Jurkat, Clone E6-1 (cell line): ENCODE results near the gene HYAL4. TPM values are rescaled to one million over a fixed set of nuclear protein-coding genes. Genes with fewer than 3 reads are reported as not detected.
"Not testable (repeated sequence)": the region's sequence is repeated elsewhere in the genome, so short reads cannot be mapped to it uniquely, and the experiment has no call there.

Experiments
- DNase-seq: peaks from one replicate; pipeline ENCODE4 v3.0.0-alpha.2; 2011; ENCODE audit warnings: low read depth, low spot score
- H3K4me3 ChIP-seq: 2 replicates; pipeline ENCODE4 v1.5.1; 2011; ENCODE audit warnings: mild to moderate bottlenecking, low read length, control low read depth, moderate library complexity
- polyA plus RNA-seq: library from polyadenylated mRNA; unstranded; fragments of >200 nt; gene quantifications from one replicate; pipeline ENCODE4 v1.2.1, GENCODE V29; 2012; ENCODE audit warnings: missing spikeins; ENCODE audit not compliant: insufficient read length, insufficient read depth

The HYAL4 gene, protein sequence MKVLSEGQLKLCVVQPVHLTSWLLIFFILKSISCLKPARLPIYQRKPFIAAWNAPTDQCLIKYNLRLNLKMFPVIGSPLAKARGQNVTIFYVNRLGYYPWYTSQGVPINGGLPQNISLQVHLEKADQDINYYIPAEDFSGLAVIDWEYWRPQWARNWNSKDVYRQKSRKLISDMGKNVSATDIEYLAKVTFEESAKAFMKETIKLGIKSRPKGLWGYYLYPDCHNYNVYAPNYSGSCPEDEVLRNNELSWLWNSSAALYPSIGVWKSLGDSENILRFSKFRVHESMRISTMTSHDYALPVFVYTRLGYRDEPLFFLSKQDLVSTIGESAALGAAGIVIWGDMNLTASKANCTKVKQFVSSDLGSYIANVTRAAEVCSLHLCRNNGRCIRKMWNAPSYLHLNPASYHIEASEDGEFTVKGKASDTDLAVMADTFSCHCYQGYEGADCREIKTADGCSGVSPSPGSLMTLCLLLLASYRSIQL
- not detected for polyA plus RNA-seq

GRCh38 chr7:123844712-123845219 lies at the start of gene HYAL4:
HYAL4 (plus strand) TSS chr7:123845169; CDS start chr7:123868274, 23,105 bp downstream.
- no peak within 1 kb of the TSS for H3K4me3 ChIP-seq
- DNase-seq: no peak

DNA sequence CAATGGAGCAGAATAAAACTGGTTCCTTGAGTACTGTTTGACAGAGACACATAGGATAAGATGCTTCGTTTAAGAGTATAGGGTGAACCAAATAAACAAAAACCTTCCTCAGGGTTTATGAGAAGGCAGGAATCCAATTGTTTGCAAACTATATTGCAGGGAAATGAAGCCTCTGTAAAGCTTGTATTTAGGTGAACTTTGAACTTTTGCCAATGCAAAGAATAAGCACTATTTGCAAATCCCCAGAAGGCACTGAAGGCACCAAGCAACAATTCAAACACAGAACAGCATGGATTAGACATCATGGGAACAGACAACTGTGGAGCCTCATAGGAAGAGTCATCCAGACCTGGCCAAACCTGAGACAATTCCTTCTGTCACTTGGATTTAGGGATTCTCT lies 49.1 kb upstream of the HYAL4 start:
- no peak overlapping the region for H3K4me3 ChIP-seq
- no peak for DNase-seq

DNA sequence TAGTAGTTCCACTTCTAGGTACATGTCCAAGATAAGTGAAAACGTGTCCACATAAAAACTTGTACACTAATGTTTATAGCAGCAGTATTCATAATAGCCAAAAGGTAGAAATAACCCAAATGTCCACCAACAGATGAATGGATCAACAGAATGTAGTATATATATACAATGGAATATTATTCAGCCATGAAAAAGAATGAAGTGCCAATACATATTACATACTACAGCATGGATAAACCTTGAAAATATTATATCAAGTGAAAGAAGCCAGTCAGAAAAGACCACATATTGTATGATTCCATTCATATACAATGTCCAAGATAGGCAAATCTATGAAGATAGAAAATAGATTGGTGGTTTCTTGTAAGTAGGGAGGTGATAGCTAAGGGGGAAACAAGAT lies 48.4 kb upstream of the HYAL4 start:
- H3K4me3 ChIP-seq: no peak overlapping the region
- DNase-seq: no peak

GRCh38 chr7:123797673-123798531 lies 47.1 kb upstream of the HYAL4 start:
- peak; percentile 10 for DNase-seq
- H3K4me3 ChIP-seq: no peak overlapping the region

GRCh38 chr7:123798532-123799188 lies 46.3 kb upstream of the HYAL4 start:
- no peak overlapping the region for H3K4me3 ChIP-seq
- no peak for DNase-seq

- DNase-seq: no peak
Observed at GRCh38 chr7:123802249-123802648, 42.7 kb upstream of the HYAL4 start.

DNA sequence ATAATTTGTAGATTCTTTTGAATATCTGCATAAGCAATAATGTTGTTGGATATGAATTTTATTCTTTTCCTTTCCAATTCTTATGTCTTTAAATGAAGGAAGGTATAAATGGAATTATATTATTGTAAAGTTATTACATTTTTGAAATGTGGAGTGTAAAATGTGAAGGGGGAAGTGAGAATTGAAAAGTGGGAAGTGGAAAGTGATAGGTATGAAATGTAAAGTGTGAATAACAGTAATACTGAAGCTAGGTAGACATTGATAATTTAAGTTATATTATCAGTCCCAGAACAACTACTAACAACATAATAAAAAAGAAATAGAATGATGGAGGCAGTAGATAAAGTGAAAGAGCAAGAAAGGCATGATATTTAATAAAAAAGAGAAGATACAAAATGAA lies 39.7 kb upstream of the HYAL4 start:
- DNase-seq: no peak
- H3K4me3 ChIP-seq: no peak overlapping the region

More at GRCh38 chr7:123802249-123802648, 42.7 kb upstream of the HYAL4 start:
- no peak overlapping the region for H3K4me3 ChIP-seq

- DNase-seq: no peak
- no peak overlapping the region for H3K4me3 ChIP-seq
Observed at GRCh38 chr7:123809471-123809870, 35.5 kb upstream of the HYAL4 start.

GRCh38 chr7:123811056-123811455 lies 33.9 kb upstream of the HYAL4 start:
- DNase-seq: no peak
- no peak overlapping the region for H3K4me3 ChIP-seq

- no peak for DNase-seq
Observed at GRCh38 chr7:123816916-123817315, 28.1 kb upstream of the HYAL4 start.

GRCh38 chr7:123819001-123819400 lies 26.0 kb upstream of the HYAL4 start:
- DNase-seq: no peak
- H3K4me3 ChIP-seq: no peak overlapping the region

More at GRCh38 chr7:123816916-123817315, 28.1 kb upstream of the HYAL4 start:
- H3K4me3 ChIP-seq: no peak overlapping the region

- H3K4me3 ChIP-seq, DNase-seq: not testable (repeated sequence)
Observed at GRCh38 chr7:123819795-123820194, 25.2 kb upstream of the HYAL4 start.

DNA sequence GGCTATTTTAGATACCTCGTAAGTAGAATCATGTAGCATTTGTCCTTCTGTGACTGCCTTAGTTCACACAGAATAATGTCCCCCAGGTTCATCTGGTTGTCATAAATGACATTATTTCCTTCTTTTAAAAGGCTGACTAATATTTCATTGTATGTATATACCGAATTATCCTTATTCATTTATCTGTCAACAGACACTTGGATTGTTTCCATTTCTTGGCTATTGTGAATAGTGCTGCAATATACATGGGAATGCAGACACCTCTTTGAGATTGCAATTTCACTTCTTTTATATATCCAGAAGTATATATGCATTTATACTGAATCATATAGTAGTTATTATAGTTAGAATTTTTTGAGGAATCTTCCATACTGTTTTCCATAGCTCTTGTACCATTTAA lies 24.1 kb upstream of the HYAL4 start:
- DNase-seq: no peak

GRCh38 chr7:123821320-123821719 lies 23.6 kb upstream of the HYAL4 start:
- H3K4me3 ChIP-seq: no peak overlapping the region
- no peak for DNase-seq

More for the DNA sequence above, 24.1 kb upstream of the HYAL4 start:
- H3K4me3 ChIP-seq: no peak overlapping the region

- DNase-seq: no peak
- H3K4me3 ChIP-seq: no peak overlapping the region
Observed at GRCh38 chr7:123823898-123824753, 20.8 kb upstream of the HYAL4 start.

DNA sequence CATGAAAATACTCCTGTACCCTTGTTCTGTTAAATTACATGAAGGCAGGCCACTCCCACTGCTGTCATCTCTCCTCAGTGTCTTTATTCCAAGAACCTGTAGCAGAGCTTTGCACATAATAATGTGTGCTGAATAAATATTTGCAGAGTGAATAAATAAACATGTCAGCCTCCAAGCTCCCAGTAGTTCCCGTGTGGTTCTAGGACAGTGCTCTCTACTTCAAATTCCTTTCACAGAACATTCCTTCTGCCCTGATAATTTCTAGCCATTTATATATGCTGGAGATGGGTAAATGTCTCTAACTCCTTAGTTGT lies 20.3 kb upstream of the HYAL4 start:
- no peak overlapping the region for H3K4me3 ChIP-seq
- no peak for DNase-seq

DNA sequence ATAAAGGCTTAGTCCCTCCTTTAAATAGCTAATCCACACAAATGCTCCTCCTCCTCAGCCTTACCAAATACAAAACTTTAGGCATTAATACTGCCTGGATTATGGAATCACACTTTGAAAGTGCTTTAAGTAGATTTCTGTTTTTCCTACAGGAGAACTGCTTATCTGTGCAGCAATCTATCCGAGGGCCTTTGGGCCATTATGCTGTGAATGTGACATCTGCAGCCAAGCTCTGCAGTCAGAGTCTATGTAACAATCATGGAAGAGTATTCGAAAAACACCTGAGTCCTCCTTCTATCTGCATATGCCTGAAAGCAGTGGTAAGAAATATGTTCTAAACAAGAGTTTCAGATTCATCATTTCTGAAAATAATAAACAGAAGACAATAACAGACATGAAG lies 16.2 kb upstream of the HYAL4 start:
- no peak for DNase-seq
- H3K4me3 ChIP-seq: no peak overlapping the region

- H3K4me3 ChIP-seq: no peak overlapping the region
- DNase-seq: no peak
Observed at GRCh38 chr7:123836656-123837055, 8.3 kb upstream of the HYAL4 start.
